HEK293 (cell line): ENCODE data around the gene PAPLN.

Source experiments
- CTCF ChIA-PET: fragments of 350-600 bp; formaldehyde crosslinking; extraction: SDS; loops from one replicate; lab custom pipeline; 2021; ENCODE audit warnings: antibody characterized with exemption; lab: Yijun Ruan, JAX
- POLR2A ChIA-PET: fragments of 300-600 bp; formaldehyde crosslinking; extraction: SDS; loops from one replicate; lab custom pipeline; 2020; ENCODE audit warnings: antibody characterized with exemption, inconsistent platforms; lab: Yijun Ruan, JAX
- H3K27ac ChIP-seq: fragments of 200-500 bp; sonication (Bioruptor generic); 2 replicates; pipeline ENCODE4 v1.5.1; 2014; ENCODE audit warnings: low read depth, low read length, control low read depth, inconsistent platforms; ENCODE audit errors: extremely low read depth
- H3K36me3 ChIP-seq, 2 experiments: fragments of 200-500 bp in 1 of 2; sonication (Bioruptor generic) in 1 of 2; 1 replicate in 1 of 2; 2 replicates in 1 of 2; pipeline ENCODE4 v1.5.1; 2014 to 2017; ENCODE audit warnings: inconsistent platforms in 2 of 2, low read length in 2 of 2; ENCODE audit not compliant: control insufficient read depth in 2 of 2, insufficient read depth in 1 of 2
- H3K4me1 ChIP-seq: fragments of 200-500 bp; sonication (Bioruptor generic); 2 replicates; pipeline ENCODE4 v1.5.1; 2014; ENCODE audit warnings: mild to moderate bottlenecking, low read length, inconsistent platforms; ENCODE audit not compliant: control insufficient read depth, insufficient read depth
- H3K4me3 ChIP-seq: 2 replicates; pipeline ENCODE4 v1.5.1; 2011; ENCODE audit warnings: low read depth, mild to moderate bottlenecking, control low read depth, low read length, moderate library complexity
- H3K9me3 ChIP-seq: fragments of 200-500 bp; sonication (Bioruptor generic); 2 replicates; pipeline ENCODE4 v1.5.1; 2014; ENCODE audit warnings: low read depth, low read length, inconsistent platforms; ENCODE audit not compliant: control insufficient read depth, insufficient read depth
- GLI4 ChIP-seq: fragments of 450-650 bp; formaldehyde crosslinking; IDR thresholded peaks from 2 replicates; pipeline ENCODE4 v1.5.1; 2016; ENCODE audit warnings: missing biosample characterization, missing genetic modification characterization
- SCRT2 ChIP-seq: fragments of 450-650 bp; formaldehyde crosslinking; IDR thresholded peaks from 2 replicates; pipeline ENCODE4 v1.5.1; 2016; ENCODE audit warnings: missing biosample characterization, missing genetic modification characterization
- SP3 ChIP-seq: fragments of 450-650 bp; formaldehyde crosslinking; IDR thresholded peaks from 2 replicates; pipeline ENCODE4 v1.5.1; 2016; ENCODE audit warnings: missing biosample characterization, missing genetic modification characterization
- TRIM28 ChIP-seq: IDR thresholded peaks from 2 replicates; pipeline ENCODE4 v1.6.1; 2011; ENCODE audit warnings: low read length, control low read depth, borderline replicate concordance
- ZBTB1 ChIP-seq: fragments of 450-650 bp; formaldehyde crosslinking; IDR thresholded peaks from 2 replicates; pipeline ENCODE4 v1.5.1; 2016; ENCODE audit warnings: missing biosample characterization, missing genetic modification characterization
- ZFP69B ChIP-seq: fragments of 450-650 bp; formaldehyde crosslinking; IDR thresholded peaks from 2 replicates; pipeline ENCODE4 v1.5.1; 2016; ENCODE audit warnings: missing biosample characterization, missing genetic modification characterization
- ZNF157 ChIP-seq: fragments of 450-650 bp; formaldehyde crosslinking; IDR thresholded peaks from 2 replicates; pipeline ENCODE4 v1.5.1; 2016; ENCODE audit warnings: missing biosample characterization, missing genetic modification characterization
- ZNF266 ChIP-seq: fragments of 450-650 bp; formaldehyde crosslinking; IDR thresholded peaks from 2 replicates; pipeline ENCODE4 v1.5.1; 2016; ENCODE audit warnings: missing biosample characterization, missing genetic modification characterization, low read depth
- ZNF302 ChIP-seq: fragments of 450-650 bp; formaldehyde crosslinking; IDR thresholded peaks from 2 replicates; pipeline ENCODE4 v1.5.1; 2016; ENCODE audit warnings: missing biosample characterization, missing genetic modification characterization, low read depth
- ZNF433 ChIP-seq: fragments of 450-650 bp; formaldehyde crosslinking; IDR thresholded peaks from 2 replicates; pipeline ENCODE4 v1.5.1; 2016; ENCODE audit warnings: missing biosample characterization, missing genetic modification characterization, low read depth
- ZNF518A ChIP-seq: fragments of 450-650 bp; formaldehyde crosslinking; conservative IDR thresholded peaks from 2 replicates; pipeline ENCODE4 v1.5.1; 2016; ENCODE audit warnings: low read depth, missing biosample characterization, missing genetic modification characterization
- ZNF521 ChIP-seq: fragments of 450-650 bp; formaldehyde crosslinking; IDR thresholded peaks from 2 replicates; pipeline ENCODE4 v1.5.1; 2017; ENCODE audit warnings: missing biosample characterization, mild to moderate bottlenecking, missing genetic modification characterization
- ZSCAN23 ChIP-seq: fragments of 450-650 bp; formaldehyde crosslinking; IDR thresholded peaks from 2 replicates; pipeline ENCODE4 v1.5.1; 2016; ENCODE audit warnings: missing biosample characterization, missing genetic modification characterization
- TF ChIP-seq, protein P1 (sequence below): fragments of 450-650 bp; formaldehyde crosslinking; IDR thresholded peaks from 2 replicates; pipeline ENCODE4 v1.5.1; 2017; ENCODE audit warnings: missing biosample characterization, missing genetic modification characterization

The PAPLN gene

DNA sequence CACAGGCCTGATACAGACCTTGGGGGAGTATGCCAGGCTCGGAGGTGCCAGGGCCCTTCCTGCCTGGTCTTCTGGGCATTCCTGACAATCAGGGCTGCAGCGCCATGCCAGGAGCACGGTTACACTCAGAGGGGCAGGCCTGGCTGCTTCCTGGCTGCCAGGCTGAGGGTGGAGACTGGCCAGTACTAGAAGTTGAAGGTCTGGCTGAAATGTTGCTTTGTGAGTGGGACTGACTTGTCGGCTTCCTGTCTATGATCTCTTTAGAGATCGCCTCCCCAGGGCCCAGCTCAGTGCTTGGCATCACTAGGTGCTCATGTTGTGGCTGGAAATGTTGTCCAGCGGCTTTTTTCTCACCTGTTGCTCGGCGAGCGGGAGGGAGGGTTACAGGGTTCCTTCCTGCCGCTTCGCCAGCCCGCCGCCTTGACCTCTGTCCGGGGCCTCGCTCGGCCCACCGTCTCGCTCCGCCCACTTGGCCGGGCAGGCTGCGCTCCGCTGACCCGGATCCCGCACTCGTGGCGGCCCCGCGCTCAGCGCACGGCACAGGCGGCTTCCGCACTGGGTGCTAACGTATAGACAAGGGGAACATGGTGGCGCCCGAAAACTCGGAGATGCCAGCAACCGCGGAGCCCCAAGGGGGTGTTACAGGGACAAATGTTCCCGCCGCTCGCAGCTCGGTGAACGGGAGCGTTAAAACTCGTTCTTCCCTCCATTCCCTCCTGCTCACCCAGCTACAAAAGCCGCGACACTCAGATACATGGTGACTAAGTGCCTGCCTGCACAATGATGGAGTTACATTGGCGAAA, 32.6 kb downstream of the PAPLN start:
- TF ChIP-seq ZNF302 (tag by site-specific recombination) (no peak), SCRT2 (peak; percentile 35; the same call in 1 of the 2 replicates)
- CTCF ChIA-PET: no interaction called here
- Histone ChIP-seq H3K9me3 (no peaks in the 10 kb centered on the region), H3K4me3 (no peak overlapping the region), H3K4me1 (no peaks in the 10 kb centered on the region), H3K27ac (no peak overlapping the region), H3K36me3 (peaks cover 4 to 15% of the 10 kb centered on the region in 2 experiments)
- POLR2A ChIA-PET: no interaction called here

GRCh38 chr14:73272393-73272792, 35.1 kb downstream of the PAPLN start:
- H3K4me3 ChIP-seq: no peak overlapping the region
- no peak overlapping the region for H3K27ac ChIP-seq
- POLR2A ChIA-PET: no interaction called here
- H3K4me1 ChIP-seq: no peaks in the 10 kb centered on the region
- H3K9me3 ChIP-seq: no peaks in the 10 kb centered on the region
- CTCF ChIA-PET: interaction anchor here (0.6 kb wide), 2 partner anchors 268 to 364 kb away, joined by 3 to 4 read pairs; no protein-coding TSS in a partner anchor
- H3K36me3 ChIP-seq: peaks cover 8 to 30% of the 10 kb centered on the region in 2 experiments
- no peak for TF ChIP-seq ZNF433 (tag by site-specific recombination)

- Histone ChIP-seq H3K4me1 (no peaks in the 10 kb centered on the region), H3K9me3 (no peaks in the 10 kb centered on the region), H3K27ac (no peak overlapping the region)
- TF ChIP-seq ZNF157 (tag by site-specific recombination) (no peak), ZNF433 (tag by site-specific recombination) (no peak), ZSCAN23 (tag by site-specific recombination) (no peak), ZNF266 (tag by site-specific recombination) (no peak)
- TF ChIP-seq, protein P1, sequence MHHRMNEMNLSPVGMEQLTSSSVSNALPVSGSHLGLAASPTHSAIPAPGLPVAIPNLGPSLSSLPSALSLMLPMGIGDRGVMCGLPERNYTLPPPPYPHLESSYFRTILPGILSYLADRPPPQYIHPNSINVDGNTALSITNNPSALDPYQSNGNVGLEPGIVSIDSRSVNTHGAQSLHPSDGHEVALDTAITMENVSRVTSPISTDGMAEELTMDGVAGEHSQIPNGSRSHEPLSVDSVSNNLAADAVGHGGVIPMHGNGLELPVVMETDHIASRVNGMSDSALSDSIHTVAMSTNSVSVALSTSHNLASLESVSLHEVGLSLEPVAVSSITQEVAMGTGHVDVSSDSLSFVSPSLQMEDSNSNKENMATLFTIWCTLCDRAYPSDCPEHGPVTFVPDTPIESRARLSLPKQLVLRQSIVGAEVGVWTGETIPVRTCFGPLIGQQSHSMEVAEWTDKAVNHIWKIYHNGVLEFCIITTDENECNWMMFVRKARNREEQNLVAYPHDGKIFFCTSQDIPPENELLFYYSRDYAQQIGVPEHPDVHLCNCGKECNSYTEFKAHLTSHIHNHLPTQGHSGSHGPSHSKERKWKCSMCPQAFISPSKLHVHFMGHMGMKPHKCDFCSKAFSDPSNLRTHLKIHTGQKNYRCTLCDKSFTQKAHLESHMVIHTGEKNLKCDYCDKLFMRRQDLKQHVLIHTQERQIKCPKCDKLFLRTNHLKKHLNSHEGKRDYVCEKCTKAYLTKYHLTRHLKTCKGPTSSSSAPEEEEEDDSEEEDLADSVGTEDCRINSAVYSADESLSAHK (tag by site-specific recombination): no peak
- TF ChIP-seq, all 188 proteins: peak for 0
- ChIA-PET POLR2A (no interaction called here), CTCF (interaction anchor here (1.4 kb wide), 1 partner anchor 56 kb away, joined by 4 read pairs; no protein-coding TSS in a partner anchor)
- H3K4me3 ChIP-seq: no peak overlapping the region
- peaks cover 16 to 34% of the 10 kb centered on the region in 2 experiments for H3K36me3 ChIP-seq
Observed at GRCh38 chr14:73273799-73274198, 36.5 kb downstream of the PAPLN start.

DNA sequence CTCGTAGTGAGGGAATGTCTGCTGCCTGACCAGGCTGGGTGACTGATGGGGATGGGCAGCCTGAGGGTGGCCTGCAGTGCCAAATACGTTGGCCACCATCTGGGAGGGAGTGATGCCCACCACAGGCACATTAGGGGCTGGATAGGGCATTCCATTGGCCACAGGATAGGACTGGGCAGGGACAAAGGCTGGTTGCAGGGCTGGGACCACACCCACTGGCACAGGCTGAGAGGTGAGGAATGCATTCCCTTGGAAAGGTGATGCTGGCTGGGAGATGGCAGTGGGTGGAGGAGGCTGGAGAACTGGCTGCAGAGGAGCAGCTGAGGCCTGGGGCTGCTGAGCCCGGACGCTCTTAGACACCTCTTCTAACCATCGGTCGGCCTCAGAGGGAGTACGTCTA, 39.5 kb downstream of the PAPLN start:
- TF ChIP-seq TRIM28 (no peak), GLI4 (tag by site-specific recombination) (no peak), ZFP69B (no peak)
- Histone ChIP-seq H3K27ac (0 out of 2 replicates have a peak overlapping the region, but pooled peaks have one; percentile 24), H3K4me1 (no peaks in the 10 kb centered on the region), H3K4me3 (no peak overlapping the region), H3K9me3 (no peaks in the 10 kb centered on the region), H3K36me3 (peaks cover 30 to 52% of the 10 kb centered on the region in 2 experiments)
- CTCF ChIA-PET: no interaction called here
- POLR2A ChIA-PET: no interaction called here

DNA sequence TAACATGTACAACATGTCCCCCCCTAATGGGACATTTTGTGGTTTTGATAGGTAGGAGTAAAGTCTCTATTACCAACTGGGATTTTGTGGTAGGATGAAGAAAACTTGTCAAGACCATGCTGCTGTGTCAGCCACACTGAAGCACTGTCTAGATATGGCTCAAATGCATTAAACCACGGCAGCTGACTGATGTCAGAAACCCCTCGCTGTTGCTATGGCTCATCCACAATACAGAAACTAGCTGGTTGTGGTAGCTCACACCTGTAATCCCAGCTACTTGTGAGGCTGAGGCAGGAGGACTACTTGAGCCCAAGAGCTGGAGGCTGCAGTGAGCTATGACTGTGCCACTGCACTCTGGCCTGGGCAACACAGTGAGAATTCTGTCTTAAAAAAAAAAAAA, 40.1 kb downstream of the PAPLN start:
- no peaks in the 10 kb centered on the region for H3K4me1 ChIP-seq
- no peak overlapping the region for H3K27ac ChIP-seq
- no peak overlapping the region for H3K4me3 ChIP-seq
- POLR2A ChIA-PET: no interaction called here
- no peaks in the 10 kb centered on the region for H3K9me3 ChIP-seq
- peaks cover 32 to 57% of the 10 kb centered on the region in 2 experiments for H3K36me3 ChIP-seq
- CTCF ChIA-PET: interaction anchor here (0.9 kb wide), 1 partner anchor 194 kb away, joined by 4 read pairs; no protein-coding TSS in a partner anchor
- TF ChIP-seq ZNF518A (tag by site-specific recombination) (no peak), SP3 (no peak), ZBTB1 (tag by site-specific recombination) (no peak), ZNF521 (no peak)
